Spleen (tissue), 11 donors: Measurements from ENCODE around the gene MAEA. TPM values are rescaled to one million over a fixed set of nuclear protein-coding genes. Genes with fewer than 3 reads are reported as not detected.

Source experiments
- DNase-seq: peaks from one replicate; pipeline ENCODE4 v3.0.0-alpha.2; 2020
- H3K27ac ChIP-seq, 8 donors: fragments of 200-600 bp; sonication (generic) in 7 of 8; 1 replicate in 4 of 8; 2 replicates in 4 of 8; pipeline versions ENCODE4 v1.5.0 to v1.8.0; 2016 to 2021; ENCODE audit warnings: inconsistent platforms in 4 of 8, mild to moderate bottlenecking in 4 of 8, moderate library complexity in 1 of 8
- H3K27me3 ChIP-seq, 7 donors: fragments of 200-600 bp; sonication (generic) in 6 of 7; replicated peaks in 1 of 7; 1 replicate in 4 of 7; 2 replicates in 3 of 7; pipeline versions ENCODE4 v1.5.0 to v1.8.0; 2016 to 2021; ENCODE audit warnings: inconsistent platforms in 3 of 7, mild to moderate bottlenecking in 1 of 7
- H3K36me3 ChIP-seq, 6 donors: fragments of 200-600 bp; sonication (generic) in 5 of 6; 1 replicate in 4 of 6; 2 replicates in 2 of 6; pipeline versions ENCODE4 v1.5.0 to v1.8.0; 2016 to 2021; ENCODE audit warnings: inconsistent platforms in 2 of 6
- H3K4me1 ChIP-seq, 6 donors: fragments of 200-600 bp; sonication (generic) in 5 of 6; 1 replicate in 3 of 6; 2 replicates in 3 of 6; pipeline versions ENCODE4 v1.5.0 to v1.8.0; 2016 to 2021; ENCODE audit warnings: inconsistent platforms in 3 of 6
- H3K4me3 ChIP-seq, 8 donors: fragments of 200-600 bp; sonication (generic) in 7 of 8; 1 replicate in 4 of 8; 2 replicates in 4 of 8; pipeline versions ENCODE4 v1.5.0 to v1.8.0; 2016 to 2021; ENCODE audit warnings: inconsistent platforms in 4 of 8, mild to moderate bottlenecking in 4 of 8, moderate library complexity in 2 of 8
- H3K9me3 ChIP-seq, 8 donors: fragments of 200-600 bp; sonication (generic) in 7 of 8; 1 replicate in 4 of 8; 2 replicates in 4 of 8; pipeline versions ENCODE4 v1.5.0 to v1.8.0; 2016 to 2021; ENCODE audit warnings: inconsistent platforms in 4 of 8
- CTCF ChIP-seq, 11 experiments: fragments of 200-600 bp in 7 of 11; fragments of 450-650 bp in 4 of 11; sonication (generic) in 4 of 11; IDR thresholded peaks in 8 of 11; conservative IDR thresholded peaks in 3 of 11; 1 replicate in 7 of 11; 2 replicates in 4 of 11; pipeline versions ENCODE4 v1.4.0 to v1.8.0; 2016 to 2021; ENCODE audit warnings: antibody characterized with exemption in 11 of 11, inconsistent platforms in 4 of 11, mild to moderate bottlenecking in 1 of 11
- POLR2A ChIP-seq, 3 donors: fragments of 450-650 bp; IDR thresholded peaks; one replicate each; pipeline ENCODE4 v1.5.1; 2017; ENCODE audit warnings: antibody characterized with exemption in 3 of 3, mild to moderate bottlenecking in 1 of 3
- POLR2AphosphoS5 ChIP-seq, 3 donors: sonication (generic); formaldehyde crosslinking; IDR thresholded peaks; one replicate each; pipeline ENCODE4 v1.5.1; 2017; ENCODE audit warnings: antibody characterized with exemption in 3 of 3
- WGBS, 5 donors: extraction: QIAGEN DNeasy Blood & Tissue Kit in 3 of 5; methylation state at CpG; one replicate each; pipeline versions ENCODE4 v1.1.5 to v1.1.7; 2013 to 2018; 5-methylcytosine and 5-hydroxymethylcytosine counted together
- intact Hi-C: fragments of 100-400 bp; cut with DNase I; formaldehyde crosslinking; loops from one replicate; pipeline ENCODE4 v1.15.0; 2023; ENCODE audit warnings: low total_unique reads
- polyA plus RNA-seq, 3 donors: library from polyadenylated mRNA; stranded (reverse); fragments of 200-250 nt; gene quantifications; one replicate each; pipeline ENCODE4 v1.2.1, GENCODE V29; 2013
- total RNA-seq, 7 donors: library from RNA; depleted of rRNA in 3 of 7; stranded (reverse); fragments of >200 nt in 3 of 7; fragmentation: NEBNext Ultra II Directional in 4 of 7; extraction: Animal tissue kit (Norgen Biotek cat#: 25700) in 4 of 7; gene quantifications; one replicate each; pipeline versions ENCODE4 v1.1.0 to v1.2.1, GENCODE V29; 2016 to 2021
- donor health status: healthy with polysubstance abuse.
- donor health status: DM: no; HTN: no; CAD: no; lungs with moderate emphysema.
- donor health status: DM: no; HTN: no; CAD: no.
- donor health status: Bipolar disorder and iron deficiency.
- donor health status: healthy.
- donor health status: DM: no; HTN: no; CAD: no.
- donor health status: DM: yes; HTN: yes; CAD: no.

The MAEA gene
- total and polyA plus RNA-seq, 10 donors, result 46.6 to 112 (median 80.1) TPM

DNA sequence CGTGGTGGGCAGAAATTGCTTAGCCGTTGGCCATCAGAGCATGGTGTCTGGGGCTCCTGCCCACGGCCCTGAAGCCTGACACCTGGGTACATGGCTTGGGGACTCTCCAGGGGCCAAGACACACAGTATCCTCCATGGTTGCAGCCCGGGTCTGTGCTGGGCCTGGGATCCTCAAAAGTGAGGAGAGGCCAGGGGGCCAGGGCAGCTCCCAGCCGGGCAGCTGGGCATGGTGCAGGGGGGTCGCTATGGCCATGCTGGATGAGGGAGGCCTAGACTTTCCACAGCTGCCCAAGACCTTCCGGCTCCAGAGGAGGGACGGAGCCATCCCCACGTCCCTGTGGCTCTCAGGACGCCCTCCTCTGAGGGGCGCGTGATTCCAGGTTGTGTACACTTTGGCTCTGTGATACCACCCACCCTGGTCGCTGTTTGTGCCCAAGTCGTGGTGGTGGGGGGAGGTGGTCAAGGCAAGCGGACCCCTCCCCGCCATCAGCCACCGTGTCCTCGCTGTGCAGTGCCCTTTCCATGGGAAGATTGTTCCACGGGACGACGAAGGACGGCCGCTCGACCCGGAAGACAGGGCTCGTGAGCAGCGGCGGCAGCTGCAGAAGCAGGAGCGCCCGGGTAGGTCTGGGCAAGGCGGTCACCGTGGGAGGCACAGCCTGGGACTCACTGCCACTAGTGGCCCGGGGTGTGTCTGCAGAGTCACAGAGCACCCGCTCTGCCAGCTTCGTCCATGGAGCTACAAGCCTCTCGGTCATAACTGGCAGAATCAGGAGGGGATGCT, 90.9 kb downstream of the MAEA start:
- no peak for TF ChIP-seq POLR2A (IDR thresholded peaks at IDR 0.05)
- no peak for TF ChIP-seq CTCF (IDR thresholded peaks at IDR 0.05 in 8 of 11, conservative IDR thresholded peaks at IDR 0.05 in 3 of 11)
- no peak for TF ChIP-seq POLR2AphosphoS5 (IDR thresholded peaks at IDR 0.05)
- intact Hi-C loops, result no loop called here
- Histone ChIP-seq H3K27me3 (no peaks in the 10 kb centered on the region), H3K4me3 (no peak overlapping the region), H3K36me3 (peaks cover 0 to 96% (median 40%) of the 10 kb centered on the region in 6 donors), H3K27ac (no peak overlapping the region), H3K9me3 (no peaks in the 10 kb centered on the region), H3K4me1 (no peaks in the 10 kb centered on the region)
- WGBS, 5 donors, result 89 to 93% (median 91%) methylated on average over 28 to 36 of the region's 36 CpGs
- peak; percentile 71 for DNase-seq

DNA sequence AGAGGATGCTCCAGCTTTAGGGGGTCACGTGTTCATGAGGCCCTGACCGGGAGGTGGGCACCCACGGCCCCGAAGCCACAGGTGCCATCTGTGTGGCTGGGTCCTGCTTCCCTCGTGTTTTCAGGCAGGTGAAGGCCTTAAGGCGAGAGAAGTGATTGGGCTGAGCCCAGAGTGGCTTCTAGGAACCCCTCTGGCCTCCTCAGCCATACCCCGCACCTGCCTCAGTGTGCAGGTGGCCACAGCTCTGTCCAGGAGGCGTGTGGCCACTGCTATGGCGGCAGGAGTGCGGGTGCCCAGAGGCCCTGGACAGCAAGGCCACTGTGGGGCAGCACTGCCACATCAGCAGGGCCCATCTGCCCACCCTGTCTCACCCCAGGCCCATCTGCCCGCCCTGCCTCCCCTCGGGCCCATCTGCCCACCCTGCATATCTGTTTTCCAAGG, 91.5 kb downstream of the MAEA start:
- intact Hi-C loops, result no loop called here
- DNase-seq, result peak; percentile 58
- Histone ChIP-seq H3K4me3 (no peak overlapping the region), H3K27ac (no peak overlapping the region), H3K27me3 (no peaks in the 10 kb centered on the region), H3K9me3 (no peaks in the 10 kb centered on the region), H3K36me3 (peaks cover 0 to 96% (median 40%) of the 10 kb centered on the region in 6 donors), H3K4me1 (no peaks in the 10 kb centered on the region)
- 79 to 95% (median 94%) methylated on average over 3 to 12 of the region's 12 CpGs for WGBS, 5 donors
- no peak for TF ChIP-seq CTCF (IDR thresholded peaks at IDR 0.05 in 8 of 11, conservative IDR thresholded peaks at IDR 0.05 in 3 of 11)
- TF ChIP-seq POLR2AphosphoS5 (IDR thresholded peaks at IDR 0.05), result no peak
- TF ChIP-seq POLR2A (IDR thresholded peaks at IDR 0.05), result no peak

DNA sequence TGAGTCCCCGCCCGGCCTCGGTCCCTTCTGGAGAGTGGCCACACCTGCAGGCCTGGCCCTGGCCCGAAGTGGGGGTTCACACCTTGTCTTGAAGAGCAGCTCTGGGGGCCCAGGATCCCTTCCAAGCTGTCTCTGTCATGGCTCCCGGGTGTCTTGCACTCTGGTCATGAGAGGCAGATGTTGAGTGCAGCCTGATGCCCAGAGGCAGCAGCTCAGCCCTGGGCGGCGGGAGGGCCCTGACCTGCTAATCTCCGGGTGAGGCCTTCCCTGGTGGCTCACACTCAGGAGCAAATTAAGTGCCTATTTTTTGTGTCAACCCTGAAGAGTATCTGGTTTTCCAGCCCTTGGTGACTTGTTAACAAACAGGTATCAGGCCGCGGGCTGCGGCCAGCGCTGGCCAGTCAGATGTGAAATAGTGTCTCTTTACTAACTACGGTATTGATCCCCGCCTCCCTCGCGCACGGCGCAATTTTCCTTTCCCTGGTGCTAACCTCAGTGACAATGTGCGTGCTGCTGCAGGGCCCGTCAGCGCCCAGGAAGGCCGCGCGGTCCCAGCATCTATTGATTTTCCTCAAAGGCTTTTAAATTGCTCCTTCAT, 92.4 kb downstream of the MAEA start:
- peak; percentile 61 for DNase-seq
- 95 to 99% (median 96%) methylated on average over 24 of the region's 24 CpGs for WGBS, 5 donors
- Histone ChIP-seq H3K27me3 (no peaks in the 10 kb centered on the region), H3K4me1 (no peaks in the 10 kb centered on the region), H3K27ac (no peak overlapping the region), H3K4me3 (no peak overlapping the region), H3K9me3 (peaks cover 0 to 5% (median 0%) of the 10 kb centered on the region in 8 donors), H3K36me3 (peaks cover 0 to 96% (median 41%) of the 10 kb centered on the region in 6 donors)
- intact Hi-C loops, result no loop called here
- TF ChIP-seq CTCF (IDR thresholded peaks at IDR 0.05 in 8 of 11, conservative IDR thresholded peaks at IDR 0.05 in 3 of 11) (no peak), POLR2A (IDR thresholded peaks at IDR 0.05) (no peak), POLR2AphosphoS5 (IDR thresholded peaks at IDR 0.05) (no peak)
